NCI-H510A (cell line): ENCODE results near the gene PTPRK.

Experiments used
- DNase-seq: peaks from one replicate; lab custom pipeline; 2025; lab: John Stamatoyannopoulos, UW

The PTPRK gene

GRCh38 chr6:128284128-128284527, 236.3 kb downstream of the PTPRK start:
- no peak for DNase-seq

DNA sequence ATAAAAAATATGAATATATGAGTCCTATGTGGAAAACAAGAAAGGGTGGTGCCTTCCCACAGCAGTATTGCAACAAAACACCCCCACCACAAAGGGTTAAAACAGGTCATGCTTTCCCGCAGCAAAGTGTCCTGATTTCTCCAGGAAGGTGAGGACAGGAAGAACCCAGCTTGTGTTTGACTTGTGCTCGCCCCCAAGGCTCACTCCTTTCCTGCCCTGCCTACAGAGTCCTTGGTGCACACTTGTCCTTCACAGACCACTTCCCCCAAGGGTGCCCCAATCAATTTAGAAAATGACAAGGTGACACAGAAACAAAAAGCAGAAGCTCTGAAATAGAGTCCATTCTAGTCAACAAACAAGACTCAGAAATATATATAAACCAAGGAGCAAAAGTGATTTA, 237.4 kb downstream of the PTPRK start:
- DNase-seq: no peak

- no peak for DNase-seq
Measured at GRCh38 chr6:128280960-128281359, 239.4 kb downstream of the PTPRK start.

DNA sequence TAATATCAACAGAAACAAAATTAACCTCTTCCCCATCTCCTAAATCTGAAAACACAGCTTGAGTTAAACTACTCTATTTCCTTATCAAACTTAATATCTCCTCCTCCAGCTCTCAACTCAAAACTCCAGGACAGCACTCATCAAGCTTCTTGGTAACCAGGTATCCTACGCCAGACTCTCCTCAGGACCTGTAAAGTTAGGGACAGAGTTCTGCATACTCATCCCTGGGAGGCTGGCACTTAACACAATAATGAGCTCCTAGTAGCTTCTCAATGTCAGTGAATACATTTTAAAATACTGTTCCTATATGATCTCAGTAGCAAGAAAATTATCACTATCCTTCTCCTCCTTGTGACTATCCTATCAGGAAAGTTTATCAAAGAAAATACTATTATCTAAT, 240.3 kb downstream of the PTPRK start:
- no peak for DNase-seq

- peak; percentile 1 for DNase-seq
Measured at GRCh38 chr6:128278836-128279235, 241.6 kb downstream of the PTPRK start.

GRCh38 chr6:128277379-128277778, 243.0 kb downstream of the PTPRK start:
- DNase-seq: no peak

DNA sequence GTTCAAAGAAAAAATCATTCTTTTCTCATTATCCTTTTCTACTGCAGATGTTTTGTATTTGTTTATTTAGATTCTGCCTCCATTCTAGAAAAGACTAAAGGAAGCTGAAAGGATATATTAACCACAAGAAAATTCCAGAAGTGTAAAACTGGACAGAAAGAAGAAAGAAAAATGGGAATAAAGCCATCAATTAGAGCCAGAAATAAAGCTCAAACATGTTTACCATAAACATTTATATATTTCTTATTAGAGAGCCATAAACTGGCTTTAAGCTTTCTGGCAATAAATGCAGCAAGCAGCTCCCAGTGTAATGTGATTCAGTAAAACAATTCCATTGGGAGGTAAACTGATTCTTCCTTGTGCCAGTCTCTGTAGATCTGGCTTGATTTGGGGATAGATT, 244.1 kb downstream of the PTPRK start:
- no peak for DNase-seq

DNA sequence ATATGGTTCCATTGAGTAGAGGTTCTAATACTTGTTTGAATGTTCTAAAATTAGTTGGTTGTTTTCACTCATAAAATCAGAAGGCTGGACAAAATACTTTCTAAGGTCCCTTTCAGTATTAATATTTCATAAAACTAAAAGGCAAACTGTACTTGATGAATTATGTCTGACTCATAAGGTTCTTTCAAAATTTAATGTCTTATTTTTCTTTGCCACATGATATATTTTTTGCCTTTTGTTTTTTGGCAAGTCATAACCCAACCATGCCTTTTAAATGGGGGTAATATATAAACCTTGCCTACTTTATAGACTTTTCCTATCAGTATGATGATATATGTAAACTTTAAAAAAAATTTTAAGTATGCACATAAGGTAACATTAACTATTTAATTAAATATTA, 244.7 kb downstream of the PTPRK start:
- no peak for DNase-seq

GRCh38 chr6:128275030-128275429, 245.4 kb downstream of the PTPRK start:
- no peak for DNase-seq

DNA sequence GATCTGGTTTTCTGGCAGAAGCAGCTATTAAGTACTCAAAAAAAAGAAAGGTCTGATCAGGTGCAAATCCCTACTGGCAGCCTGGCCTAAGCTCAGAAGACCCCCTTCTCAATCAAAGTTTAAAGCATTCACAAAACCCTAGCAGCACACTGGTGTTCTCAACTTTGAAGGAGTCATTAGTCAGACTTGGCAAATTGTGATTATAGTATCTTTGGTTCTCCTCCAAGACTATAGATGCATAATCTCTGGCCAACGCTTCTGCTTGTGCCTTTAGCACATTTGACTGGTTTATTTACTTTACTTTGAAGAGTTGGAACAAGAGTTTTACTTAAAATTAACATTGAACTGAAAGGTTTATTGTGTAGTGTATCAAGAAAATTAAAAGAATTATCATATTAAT, 248.9 kb downstream of the PTPRK start:
- DNase-seq: no peak

- no peak for DNase-seq
Measured at GRCh38 chr6:128271011-128271410, 249.4 kb downstream of the PTPRK start.

- DNase-seq: no peak
Measured at GRCh38 chr6:128266946-128267345, 253.5 kb downstream of the PTPRK start.

DNA sequence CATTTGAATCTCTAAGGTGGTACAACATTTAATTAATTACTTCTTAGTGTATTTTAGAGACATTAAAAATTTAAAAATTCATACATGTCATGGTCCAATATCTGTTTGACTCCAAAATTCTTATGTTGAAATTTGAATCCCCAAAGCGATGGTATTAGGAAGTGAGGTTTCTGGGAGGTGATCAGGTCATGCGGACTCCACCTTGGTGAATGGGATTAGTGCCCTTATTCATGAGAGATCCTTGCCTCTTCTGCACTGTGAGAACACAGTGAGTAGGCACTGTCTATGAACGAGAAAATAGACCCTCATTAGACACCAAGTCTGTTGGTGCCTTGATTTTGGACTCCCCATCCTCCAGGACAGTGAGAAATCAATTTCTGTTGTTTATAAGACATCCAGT, 254.7 kb downstream of the PTPRK start:
- DNase-seq: no peak

GRCh38 chr6:128259730-128260685, 260.4 kb downstream of the PTPRK start:
- DNase-seq: no peak

- no peak for DNase-seq
Measured at GRCh38 chr6:128259029-128259724, 261.2 kb downstream of the PTPRK start.

DNA sequence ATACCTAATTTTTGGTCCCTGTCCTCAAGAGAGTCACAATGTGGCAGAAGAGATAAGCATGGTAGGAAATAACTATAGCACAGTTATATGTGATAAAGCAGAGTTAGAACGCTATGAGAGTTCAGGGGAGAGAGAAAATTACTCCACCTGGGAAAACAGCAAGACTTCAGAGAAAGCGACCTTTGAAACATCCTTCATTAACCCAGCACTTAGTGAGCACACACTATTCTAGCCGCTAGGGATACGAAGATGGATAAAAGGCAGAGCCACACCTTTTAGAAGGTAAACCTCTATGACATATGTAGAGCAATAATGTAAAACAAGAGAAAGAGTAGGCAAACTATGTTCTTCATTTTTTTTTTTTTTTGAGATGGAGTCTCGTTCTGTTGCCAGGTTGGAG, 264.3 kb downstream of the PTPRK start:
- no peak for DNase-seq

GRCh38 chr6:128252341-128253176, 267.8 kb downstream of the PTPRK start:
- DNase-seq: no peak

DNA sequence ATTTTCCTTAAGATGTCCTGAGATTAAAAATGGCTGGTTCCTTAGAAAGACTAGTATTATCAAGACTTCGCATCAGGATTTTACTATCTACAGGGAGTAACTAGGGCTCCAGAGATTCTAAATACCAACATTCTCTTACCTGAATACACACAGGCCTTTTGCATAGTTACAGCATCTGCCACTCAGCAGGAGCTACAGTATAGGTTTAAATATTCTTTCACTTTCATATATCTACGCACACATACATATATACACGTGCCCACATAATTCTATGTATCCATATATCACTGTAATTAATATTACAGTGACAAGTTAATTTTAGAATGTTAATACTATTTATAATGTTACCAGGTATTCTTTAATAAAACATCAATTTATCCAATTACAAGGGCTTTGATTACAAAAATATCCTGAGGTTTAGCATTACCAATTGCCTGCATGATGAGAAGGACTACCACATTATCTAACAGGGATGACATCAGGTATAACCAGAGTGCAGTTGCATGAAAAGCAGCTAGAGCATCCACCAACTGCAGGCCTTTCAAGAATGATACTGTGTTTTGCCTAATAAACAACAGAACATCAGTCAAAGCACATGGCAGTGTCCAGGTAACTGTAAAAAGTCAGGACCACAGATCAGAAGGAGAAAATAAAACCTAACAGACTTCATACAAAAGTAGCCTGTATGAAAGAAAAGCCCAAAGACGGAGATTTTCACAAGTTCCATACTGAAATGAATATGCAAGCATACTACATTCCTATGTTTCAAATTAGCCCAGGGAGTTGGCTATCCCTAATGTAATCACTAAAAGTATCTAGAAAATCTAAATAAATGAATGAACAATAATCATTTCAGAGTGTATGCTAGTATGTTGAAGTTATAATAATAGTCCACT, 268.7 kb downstream of the PTPRK start:
- no peak for DNase-seq

DNA sequence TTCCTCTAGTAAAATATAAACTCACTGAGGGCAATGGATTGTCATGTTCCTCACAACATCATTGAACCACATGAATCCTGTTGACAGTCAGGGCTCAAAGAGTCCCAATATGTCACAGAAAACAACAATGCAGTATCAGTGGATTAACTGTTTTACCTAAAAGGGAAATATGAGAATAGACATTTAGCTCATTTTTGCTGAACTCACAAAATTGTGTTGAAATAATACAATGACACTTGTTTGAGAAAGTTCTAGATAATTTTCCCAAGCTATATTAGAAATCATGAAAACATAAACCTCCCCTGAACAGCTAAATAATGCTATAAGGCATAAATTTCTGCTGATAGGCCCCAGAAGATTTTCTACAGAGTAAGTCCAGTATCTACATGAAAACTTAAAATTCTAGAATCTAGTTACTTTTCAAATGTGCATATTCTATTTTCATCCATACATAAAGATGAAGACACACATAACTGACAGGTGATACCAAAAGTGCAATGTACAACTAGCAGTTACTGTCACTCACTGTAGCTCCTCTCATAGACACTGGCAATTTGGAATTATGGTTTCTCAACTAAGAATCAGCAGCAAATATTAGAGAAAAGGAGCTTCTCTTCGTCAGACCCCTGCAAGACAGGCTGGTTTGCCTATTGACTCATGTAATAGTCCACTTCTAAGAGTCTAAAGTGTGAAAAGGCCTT, 269.9 kb downstream of the PTPRK start:
- no peak for DNase-seq

DNA sequence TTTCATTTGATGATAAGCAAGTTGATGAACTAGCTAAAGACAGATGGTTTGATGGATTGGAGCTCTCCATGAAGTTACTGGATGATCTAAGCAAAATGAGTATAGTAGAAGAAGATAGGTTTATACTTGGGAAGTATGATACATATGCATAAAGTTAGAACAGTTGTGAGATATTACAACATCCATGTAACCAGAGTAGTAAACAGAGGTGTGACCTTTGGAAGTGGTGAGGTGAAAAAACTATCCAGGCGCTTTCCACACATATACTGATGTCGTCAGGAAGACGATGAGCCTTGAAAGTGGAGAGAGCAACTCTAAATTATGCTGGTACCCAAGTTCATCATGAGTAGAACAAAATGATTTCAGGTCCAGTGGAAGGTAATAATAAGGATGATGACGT, 271.0 kb downstream of the PTPRK start:
- no peak for DNase-seq
